Measurements from ENCODE around the gene TFF2. TPM values are rescaled to one million over a fixed set of nuclear protein-coding genes. Genes with fewer than 3 reads are reported as not detected.

Gene TFF2
- total and polyA plus RNA-seq, 4 donors = 2.1 TPM; not detected in 3

DNA sequence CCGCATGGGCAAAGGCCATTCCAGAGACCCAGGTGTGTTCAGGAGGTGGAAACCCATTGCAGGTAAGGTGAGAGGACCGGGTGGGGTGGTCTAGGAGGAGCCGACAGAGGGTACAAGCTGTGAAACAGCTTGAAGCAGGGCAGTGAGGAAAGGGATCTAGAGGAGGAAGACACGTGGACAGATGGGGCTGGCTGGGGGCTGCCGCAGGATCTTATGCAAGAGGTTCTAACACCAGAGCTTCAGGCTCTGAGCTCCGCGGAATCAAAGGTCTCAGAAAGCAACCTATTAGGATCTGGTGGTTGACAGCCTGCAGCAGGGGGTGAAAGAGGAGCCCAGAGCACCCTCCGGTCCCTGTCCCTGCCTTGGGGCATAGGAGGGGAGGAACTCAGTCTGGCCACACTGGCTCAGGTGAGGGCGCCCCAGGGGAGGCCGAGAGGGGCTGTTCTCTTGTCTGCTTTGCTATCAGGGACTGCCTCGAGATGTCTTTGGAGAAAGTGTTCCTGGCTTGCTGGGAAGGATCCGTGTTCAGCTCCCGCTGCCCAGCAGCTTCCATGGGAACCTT, 13.6 kb upstream of the TFF2 start:
- 75 to 78% methylated on average over 13 of the region's 13 CpGs for WGBS, 2 donors
- intact Hi-C loops (cut with DNase I) = no loop called here

GRCh38 chr21:42363312-42363711, 12.5 kb upstream of the TFF2 start:
- Histone ChIP-seq H3K4me1 (ENCODE audit: control insufficient read depth in 1 of 2, insufficient read depth in 2 of 2, low read length in 2 of 2) (no peaks in the 10 kb centered on the region), H3K36me3 (ENCODE audit: control insufficient read depth in 1 of 2, insufficient read depth in 2 of 2, low read length in 1 of 2) (no peaks in the 10 kb centered on the region), H3K27me3 (ENCODE audit: control insufficient read depth in 1 of 2, insufficient read depth in 2 of 2, low read length in 1 of 2) (no peaks in the 10 kb centered on the region), H3K9me3 (ENCODE audit: control insufficient read depth, low read length) (peaks cover 5% of the 10 kb centered on the region), H3K4me3 (ENCODE audit: low read length in 2 of 2) (no peak overlapping the region), H3K27ac (ENCODE audit: low read depth in 1 of 2, low read length in 2 of 2) (no peak overlapping the region)
- no peak for DNase-seq
- WGBS, 2 donors = 79% methylated on average over 8 of the region's 8 CpGs
- ATAC-seq (ENCODE audit: low FRiP score) = no peak
- intact Hi-C loops (cut with DNase I) = no loop called here

More for the DNA sequence above, 13.6 kb upstream of the TFF2 start:
- Histone ChIP-seq H3K4me1 (ENCODE audit: control insufficient read depth in 1 of 2, insufficient read depth in 2 of 2, low read length in 2 of 2) (no peaks in the 10 kb centered on the region), H3K27me3 (ENCODE audit: control insufficient read depth in 1 of 2, insufficient read depth in 2 of 2, low read length in 1 of 2) (no peaks in the 10 kb centered on the region), H3K36me3 (ENCODE audit: control insufficient read depth in 1 of 2, insufficient read depth in 2 of 2, low read length in 1 of 2) (no peaks in the 10 kb centered on the region), H3K9me3 (ENCODE audit: control insufficient read depth, low read length) (peaks cover 3% of the 10 kb centered on the region), H3K4me3 (ENCODE audit: low read length in 2 of 2) (no peak overlapping the region), H3K27ac (ENCODE audit: low read depth in 1 of 2, low read length in 2 of 2) (no peak overlapping the region)
- no peak for DNase-seq
- ATAC-seq (ENCODE audit: low FRiP score) = no peak

DNA sequence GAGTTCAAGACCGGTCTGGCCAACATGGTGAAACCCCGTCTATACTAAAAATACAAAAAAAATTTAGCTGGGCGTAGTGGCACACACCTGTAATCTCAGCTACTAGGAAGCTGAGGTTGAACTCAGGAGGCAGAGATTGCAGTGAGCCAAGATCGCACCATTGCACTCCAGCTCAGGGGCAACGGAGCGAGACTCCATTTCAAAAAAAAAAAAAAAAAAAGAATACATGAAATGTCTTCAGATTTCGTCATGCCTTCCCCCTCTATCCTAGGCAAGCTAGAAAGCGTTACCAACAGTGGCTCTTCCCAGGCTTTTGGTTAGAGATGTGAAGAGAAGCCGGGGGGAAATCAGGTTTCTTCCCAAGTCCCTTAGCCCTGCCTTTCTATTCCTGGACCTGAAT, 11.9 kb upstream of the TFF2 start:
- ATAC-seq (ENCODE audit: low FRiP score) = no peak
- peaks cover 5% of the 10 kb centered on the region for H3K9me3 ChIP-seq (ENCODE audit: control insufficient read depth, low read length)
- H3K27me3 ChIP-seq (ENCODE audit: control insufficient read depth in 1 of 2, insufficient read depth in 2 of 2, low read length in 1 of 2) = no peaks in the 10 kb centered on the region
- 67 to 73% methylated on average over 8 to 9 of the region's 9 CpGs for WGBS, 2 donors
- H3K36me3 ChIP-seq (ENCODE audit: control insufficient read depth in 1 of 2, insufficient read depth in 2 of 2, low read length in 1 of 2) = no peaks in the 10 kb centered on the region
- intact Hi-C loops (cut with DNase I) = no loop called here
- no peak overlapping the region for H3K4me3 ChIP-seq (ENCODE audit: low read length in 2 of 2)
- no peaks in the 10 kb centered on the region for H3K4me1 ChIP-seq (ENCODE audit: control insufficient read depth in 1 of 2, insufficient read depth in 2 of 2, low read length in 2 of 2)
- H3K27ac ChIP-seq (ENCODE audit: low read depth in 1 of 2, low read length in 2 of 2) = no peak overlapping the region
- DNase-seq = no peak

GRCh38 chr21:42362198-42362597, 11.4 kb upstream of the TFF2 start:
- Histone ChIP-seq H3K27me3 (ENCODE audit: control insufficient read depth in 1 of 2, insufficient read depth in 2 of 2, low read length in 1 of 2) (no peaks in the 10 kb centered on the region), H3K27ac (ENCODE audit: low read depth in 1 of 2, low read length in 2 of 2) (no peak overlapping the region), H3K4me3 (ENCODE audit: low read length in 2 of 2) (no peak overlapping the region), H3K9me3 (ENCODE audit: control insufficient read depth, low read length) (peaks cover 6% of the 10 kb centered on the region), H3K4me1 (ENCODE audit: control insufficient read depth in 1 of 2, insufficient read depth in 2 of 2, low read length in 2 of 2) (no peaks in the 10 kb centered on the region), H3K36me3 (ENCODE audit: control insufficient read depth in 1 of 2, insufficient read depth in 2 of 2, low read length in 1 of 2) (no peaks in the 10 kb centered on the region)
- intact Hi-C loops (cut with DNase I) = no loop called here
- DNase-seq (no peak), ATAC-seq (ENCODE audit: low FRiP score) (no peak)
- 61 to 70% methylated on average over 12 of the region's 12 CpGs for WGBS, 2 donors

- Histone ChIP-seq H3K27ac (ENCODE audit: low read depth in 1 of 2, low read length in 2 of 2) (no peak overlapping the region), H3K36me3 (ENCODE audit: control insufficient read depth in 1 of 2, insufficient read depth in 2 of 2, low read length in 1 of 2) (no peaks in the 10 kb centered on the region), H3K9me3 (ENCODE audit: control insufficient read depth, low read length) (peaks cover 6% of the 10 kb centered on the region), H3K4me1 (ENCODE audit: control insufficient read depth in 1 of 2, insufficient read depth in 2 of 2, low read length in 2 of 2) (no peaks in the 10 kb centered on the region), H3K27me3 (ENCODE audit: control insufficient read depth in 1 of 2, insufficient read depth in 2 of 2, low read length in 1 of 2) (no peaks in the 10 kb centered on the region), H3K4me3 (ENCODE audit: low read length in 2 of 2) (no peak overlapping the region)
- 31 to 38% methylated on average over 7 of the region's 7 CpGs for WGBS, 2 donors
- ATAC-seq (ENCODE audit: low FRiP score) = no peak
- intact Hi-C loops (cut with DNase I) = no loop called here
- DNase-seq = peak in 1 of 2 donors; percentile 27
Measured at GRCh38 chr21:42361286-42361685, 10.5 kb upstream of the TFF2 start.

GRCh38 chr21:42360317-42360716, 9.5 kb upstream of the TFF2 start:
- no peaks in the 10 kb centered on the region for H3K36me3 ChIP-seq (ENCODE audit: control insufficient read depth in 1 of 2, insufficient read depth in 2 of 2, low read length in 1 of 2)
- H3K9me3 ChIP-seq (ENCODE audit: control insufficient read depth, low read length) = peaks cover 6% of the 10 kb centered on the region
- H3K4me3 ChIP-seq (ENCODE audit: low read length in 2 of 2) = no peak overlapping the region
- no peaks in the 10 kb centered on the region for H3K27me3 ChIP-seq (ENCODE audit: control insufficient read depth in 1 of 2, insufficient read depth in 2 of 2, low read length in 1 of 2)
- H3K4me1 ChIP-seq (ENCODE audit: control insufficient read depth in 1 of 2, insufficient read depth in 2 of 2, low read length in 2 of 2) = no peaks in the 10 kb centered on the region
- 60 to 71% methylated on average over 2 of the region's 2 CpGs for WGBS, 2 donors
- peak in 1 of 2 donors; percentile 16 for DNase-seq
- ATAC-seq (ENCODE audit: low FRiP score) = no peak
- intact Hi-C loops (cut with DNase I) = no loop called here
- no peak overlapping the region for H3K27ac ChIP-seq (ENCODE audit: low read depth in 1 of 2, low read length in 2 of 2)

GRCh38 chr21:42358937-42359336, 8.1 kb upstream of the TFF2 start:
- H3K4me1 ChIP-seq (ENCODE audit: control insufficient read depth in 1 of 2, insufficient read depth in 2 of 2, low read length in 2 of 2) = no peaks in the 10 kb centered on the region
- no peaks in the 10 kb centered on the region for H3K36me3 ChIP-seq (ENCODE audit: control insufficient read depth in 1 of 2, insufficient read depth in 2 of 2, low read length in 1 of 2)
- no peak for ATAC-seq (ENCODE audit: low FRiP score)
- WGBS, 2 donors = 80 to 84% methylated on average over 13 of the region's 13 CpGs
- H3K9me3 ChIP-seq (ENCODE audit: control insufficient read depth, low read length) = peaks cover 6% of the 10 kb centered on the region
- no peak overlapping the region for H3K27ac ChIP-seq (ENCODE audit: low read depth in 1 of 2, low read length in 2 of 2)
- H3K27me3 ChIP-seq (ENCODE audit: control insufficient read depth in 1 of 2, insufficient read depth in 2 of 2, low read length in 1 of 2) = no peaks in the 10 kb centered on the region
- intact Hi-C loops (cut with DNase I) = no loop called here
- DNase-seq = peak in 1 of 2 donors; percentile 24
- H3K4me3 ChIP-seq (ENCODE audit: low read length in 2 of 2) = no peak overlapping the region

- H3K4me3 ChIP-seq (ENCODE audit: low read length in 2 of 2) = no peak overlapping the region
- H3K27me3 ChIP-seq (ENCODE audit: control insufficient read depth in 1 of 2, insufficient read depth in 2 of 2, low read length in 1 of 2) = no peaks in the 10 kb centered on the region
- intact Hi-C loops (cut with DNase I) = no loop called here
- DNase-seq (peak in 1 of 2 donors; percentile 56), ATAC-seq (ENCODE audit: low FRiP score) (no peak)
- 88 to 92% methylated on average over 12 of the region's 12 CpGs for WGBS, 2 donors
- H3K4me1 ChIP-seq (ENCODE audit: control insufficient read depth in 1 of 2, insufficient read depth in 2 of 2, low read length in 2 of 2) = no peaks in the 10 kb centered on the region
- H3K27ac ChIP-seq (ENCODE audit: low read depth in 1 of 2, low read length in 2 of 2) = no peak overlapping the region
- peaks cover 8% of the 10 kb centered on the region for H3K9me3 ChIP-seq (ENCODE audit: control insufficient read depth, low read length)
- H3K36me3 ChIP-seq (ENCODE audit: control insufficient read depth in 1 of 2, insufficient read depth in 2 of 2, low read length in 1 of 2) = no peaks in the 10 kb centered on the region
Measured at GRCh38 chr21:42358261-42358660, 7.5 kb upstream of the TFF2 start.

DNA sequence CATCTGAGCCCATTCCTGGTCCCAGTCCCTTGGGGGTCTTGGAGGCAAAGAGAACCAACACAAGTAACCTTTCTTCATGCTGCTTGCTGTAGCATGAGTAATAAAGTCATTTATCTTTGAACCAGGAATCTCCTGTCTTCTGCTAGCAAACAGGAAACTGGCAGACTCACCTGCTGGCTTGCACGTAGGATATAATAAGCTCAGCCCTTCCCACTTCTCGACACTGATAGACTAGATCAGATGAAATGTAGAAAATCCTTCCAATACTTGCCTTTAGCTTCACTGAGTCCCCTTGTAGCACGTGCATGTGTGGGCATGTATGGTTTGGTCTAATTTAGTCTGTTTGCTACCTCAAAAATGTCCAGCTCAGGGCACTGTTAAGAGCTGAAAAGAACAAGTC, 6.5 kb upstream of the TFF2 start:
- WGBS, 2 donors = 62 to 76% methylated on average over 3 of the region's 3 CpGs
- H3K9me3 ChIP-seq (ENCODE audit: control insufficient read depth, low read length) = peaks cover 8% of the 10 kb centered on the region

More for the DNA sequence above, 6.5 kb upstream of the TFF2 start:
- H3K27ac ChIP-seq (ENCODE audit: low read depth in 1 of 2, low read length in 2 of 2) = no peak overlapping the region
- no peaks in the 10 kb centered on the region for H3K36me3 ChIP-seq (ENCODE audit: control insufficient read depth in 1 of 2, insufficient read depth in 2 of 2, low read length in 1 of 2)
- H3K4me1 ChIP-seq (ENCODE audit: control insufficient read depth in 1 of 2, insufficient read depth in 2 of 2, low read length in 2 of 2) = no peaks in the 10 kb centered on the region
- no peak for DNase-seq
- intact Hi-C loops (cut with DNase I) = no loop called here
- H3K4me3 ChIP-seq (ENCODE audit: low read length in 2 of 2) = no peak overlapping the region
- H3K27me3 ChIP-seq (ENCODE audit: control insufficient read depth in 1 of 2, insufficient read depth in 2 of 2, low read length in 1 of 2) = no peaks in the 10 kb centered on the region
- no peak for ATAC-seq (ENCODE audit: low FRiP score)
